HG03095 (cell line): ENCODE results near the gene PTTG1IP.

Experiments
- ATAC-seq: cut with Tn5 transposase; IDR thresholded peaks from one replicate; pipeline ENCODE4 v1.9.1; 2021; ENCODE audit warnings: moderate library complexity; ENCODE audit not compliant: unreplicated experiment

PTTG1IP gene

GRCh38 chr21:44896561-44897286 lies 23.2 kb upstream of the PTTG1IP start:
- no peak for ATAC-seq

GRCh38 chr21:44895859-44896258 lies 22.4 kb upstream of the PTTG1IP start:
- ATAC-seq = no peak

- no peak for ATAC-seq
These were observed 21.3 kb upstream of the PTTG1IP start for GRCh38 chr21:44894687-44895302.

- no peak for ATAC-seq
These were observed 20.6 kb upstream of the PTTG1IP start for GRCh38 chr21:44893948-44894656.

GRCh38 chr21:44893278-44893556 lies 19.7 kb upstream of the PTTG1IP start:
- no peak for ATAC-seq

GRCh38 chr21:44892536-44893277 lies 19.2 kb upstream of the PTTG1IP start:
- peak; percentile 63 for ATAC-seq

GRCh38 chr21:44892095-44892494 lies 18.6 kb upstream of the PTTG1IP start:
- no peak for ATAC-seq

- ATAC-seq = no peak
These were observed 18.1 kb upstream of the PTTG1IP start for GRCh38 chr21:44891631-44892031.

- ATAC-seq = no peak
These were observed 17.6 kb upstream of the PTTG1IP start for GRCh38 chr21:44890961-44891541.

GRCh38 chr21:44890338-44890931 lies 16.9 kb upstream of the PTTG1IP start:
- ATAC-seq = no peak

- ATAC-seq = no peak
These were observed 16.3 kb upstream of the PTTG1IP start for GRCh38 chr21:44889625-44890337.

- ATAC-seq = no peak
These were observed 15.4 kb upstream of the PTTG1IP start for GRCh38 chr21:44888581-44889550.

- ATAC-seq = no peak
These were observed 14.5 kb upstream of the PTTG1IP start for GRCh38 chr21:44887807-44888580.

GRCh38 chr21:44887126-44887806 lies 13.8 kb upstream of the PTTG1IP start:
- no peak for ATAC-seq

GRCh38 chr21:44886113-44887075 lies 12.9 kb upstream of the PTTG1IP start:
- ATAC-seq = no peak

- no peak for ATAC-seq
These were observed 12.1 kb upstream of the PTTG1IP start for GRCh38 chr21:44885615-44886014.

GRCh38 chr21:44884097-44884496 lies 10.6 kb upstream of the PTTG1IP start:
- ATAC-seq = no peak
